ENCODE data around the gene ROS1. TPM values are rescaled to one million over a fixed set of nuclear protein-coding genes. Genes with fewer than 3 reads are reported as not detected.
A peak's percentile ranks its signal among the peaks of the same experiment; 100 is the strongest.

The ROS1 gene
- total and polyA plus RNA-seq, 2 donors (not counting 1 experiment from before 2014, with no cell fraction given), result under 0.01 to 0.01 TPM

GRCh38 chr6:117399126-117399525, 26.6 kb downstream of the ROS1 start:
- H3K9me3 ChIP-seq (ENCODE audit: control insufficient read depth, insufficient read depth, low read depth, low read length), result no peaks in the 10 kb centered on the region
- no peaks in the 10 kb centered on the region for H4K20me1 ChIP-seq (ENCODE audit: control insufficient read depth, extremely low read depth, insufficient read depth, low read length)
- no peaks in the 10 kb centered on the region for H3K36me3 ChIP-seq (ENCODE audit: control insufficient read depth, insufficient read depth, low read length)
- H3K9ac ChIP-seq (ENCODE audit: insufficient read depth, low read length), result no peak overlapping the region
- H2AFZ ChIP-seq (ENCODE audit: low read length), result no peak overlapping the region
- H3K4me1 ChIP-seq (ENCODE audit: control insufficient read depth, extremely low read depth, insufficient read depth, low read length), result no peaks in the 10 kb centered on the region
- H3K27me3 ChIP-seq (ENCODE audit: control insufficient read depth, insufficient read depth, low read length), result no peaks in the 10 kb centered on the region
- DNase-seq (ENCODE audit: low read depth in 2 of 2), result no peak
- H3K27ac ChIP-seq (ENCODE audit: insufficient read depth, low read length), result no peak overlapping the region
- H3K4me3 ChIP-seq (replicated peaks in 1 of 4; ENCODE audit: control extremely low read depth in 1 of 4, insufficient read depth in 1 of 4, low read depth in 3 of 4, low read length in 4 of 4), result no peak overlapping the region
- H3K79me2 ChIP-seq (ENCODE audit: control insufficient read depth, insufficient read depth, low read length), result no peaks in the 10 kb centered on the region
- TF ChIP-seq EZH2 (IDR thresholded peaks at IDR 0.05; ENCODE audit: low read length, missing control alignments), result no peak
- TF ChIP-seq CTCF (conservative IDR thresholded peaks at IDR 0.05 in 1 of 2, IDR thresholded peaks at IDR 0.05 in 1 of 2; ENCODE audit: low read depth in 1 of 2, low read length in 2 of 2), result no peak
- H3K4me2 ChIP-seq (ENCODE audit: extremely low read depth, insufficient read depth, low read length), result no peak overlapping the region

GRCh38 chr6:117397536-117398227, 28.1 kb downstream of the ROS1 start:
- Histone ChIP-seq H3K9me3 (ENCODE audit: control insufficient read depth, insufficient read depth, low read depth, low read length) (no peaks in the 10 kb centered on the region), H3K27me3 (ENCODE audit: control insufficient read depth, insufficient read depth, low read length) (no peaks in the 10 kb centered on the region), H3K4me1 (ENCODE audit: control insufficient read depth, extremely low read depth, insufficient read depth, low read length) (no peaks in the 10 kb centered on the region), H3K4me3 (replicated peaks in 1 of 4; ENCODE audit: control extremely low read depth in 1 of 4, insufficient read depth in 1 of 4, low read depth in 3 of 4, low read length in 4 of 4) (no peak overlapping the region), H2AFZ (ENCODE audit: low read length) (no peak overlapping the region), H3K36me3 (ENCODE audit: control insufficient read depth, insufficient read depth, low read length) (no peaks in the 10 kb centered on the region), H3K27ac (ENCODE audit: insufficient read depth, low read length) (no peak overlapping the region), H3K4me2 (ENCODE audit: extremely low read depth, insufficient read depth, low read length) (no peak overlapping the region), H4K20me1 (ENCODE audit: control insufficient read depth, extremely low read depth, insufficient read depth, low read length) (no peaks in the 10 kb centered on the region), H3K79me2 (ENCODE audit: control insufficient read depth, insufficient read depth, low read length) (no peaks in the 10 kb centered on the region), H3K9ac (ENCODE audit: insufficient read depth, low read length) (no peak overlapping the region)
- TF ChIP-seq EZH2 (IDR thresholded peaks at IDR 0.05; ENCODE audit: low read length, missing control alignments) (no peak), CTCF (conservative IDR thresholded peaks at IDR 0.05 in 1 of 2, IDR thresholded peaks at IDR 0.05 in 1 of 2; ENCODE audit: low read depth in 1 of 2, low read length in 2 of 2) (no peak)
- peak; percentile 15 to 57 for DNase-seq (ENCODE audit: low read depth in 2 of 2)

GRCh38 chr6:117396228-117396627, 29.5 kb downstream of the ROS1 start:
- Histone ChIP-seq H3K27me3 (ENCODE audit: control insufficient read depth, insufficient read depth, low read length) (no peaks in the 10 kb centered on the region), H3K36me3 (ENCODE audit: control insufficient read depth, insufficient read depth, low read length) (no peaks in the 10 kb centered on the region), H3K9ac (ENCODE audit: insufficient read depth, low read length) (no peak overlapping the region), H3K79me2 (ENCODE audit: control insufficient read depth, insufficient read depth, low read length) (no peaks in the 10 kb centered on the region), H3K9me3 (ENCODE audit: control insufficient read depth, insufficient read depth, low read depth, low read length) (no peaks in the 10 kb centered on the region), H3K4me2 (ENCODE audit: extremely low read depth, insufficient read depth, low read length) (no peak overlapping the region), H3K4me1 (ENCODE audit: control insufficient read depth, extremely low read depth, insufficient read depth, low read length) (no peaks in the 10 kb centered on the region), H4K20me1 (ENCODE audit: control insufficient read depth, extremely low read depth, insufficient read depth, low read length) (no peaks in the 10 kb centered on the region), H3K4me3 (replicated peaks in 1 of 4; ENCODE audit: control extremely low read depth in 1 of 4, insufficient read depth in 1 of 4, low read depth in 3 of 4, low read length in 4 of 4) (no peak overlapping the region), H2AFZ (ENCODE audit: low read length) (no peak overlapping the region), H3K27ac (ENCODE audit: insufficient read depth, low read length) (no peak overlapping the region)
- DNase-seq (ENCODE audit: low read depth in 2 of 2), result peak in 1 of 2 donors; percentile 8
- TF ChIP-seq CTCF (conservative IDR thresholded peaks at IDR 0.05 in 1 of 2, IDR thresholded peaks at IDR 0.05 in 1 of 2; ENCODE audit: low read depth in 1 of 2, low read length in 2 of 2) (no peak), EZH2 (IDR thresholded peaks at IDR 0.05; ENCODE audit: low read length, missing control alignments) (no peak)
